ENCODE measurements around the gene NPAS3. TPM values are rescaled to one million over a fixed set of nuclear protein-coding genes. Genes with fewer than 3 reads are reported as not detected.

Gene NPAS3
- total and polyA plus RNA-seq, 2 of the 8 experiments (the other 6 are each of a cell fraction or from before 2014, with no cell fraction given), result 0.11 to 0.60 TPM

DNA sequence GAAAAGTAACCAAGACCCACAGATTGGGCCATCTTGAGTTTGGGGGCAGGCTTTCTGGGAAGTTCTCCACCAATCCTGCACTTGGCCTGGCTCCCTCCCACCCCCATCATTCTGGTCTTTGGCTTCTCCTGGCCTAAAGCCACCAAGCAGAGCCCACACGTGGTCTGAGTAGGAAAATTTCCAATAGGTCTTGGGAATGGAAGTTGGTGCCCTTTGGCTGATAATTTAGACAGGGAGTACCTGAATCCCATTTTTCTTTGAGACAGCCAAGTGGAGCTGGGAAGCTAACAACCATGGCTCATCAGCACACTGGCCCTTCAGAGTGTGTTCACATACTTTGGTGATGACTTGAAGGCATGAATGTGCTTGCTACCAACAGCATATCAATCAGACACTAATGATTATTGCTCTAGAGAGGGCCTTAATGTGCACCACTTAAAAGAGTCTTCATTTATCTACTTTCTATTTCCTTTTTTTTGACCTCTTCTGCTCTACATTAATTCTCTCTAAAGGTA lies 856.2 kb downstream of the NPAS3 start:
- ChIA-PET CTCF (ENCODE audit: partially characterized antibody) (interaction anchor here (0.5 to 3.3 kb wide), 6 partner anchors 190 to 1607 kb away, joined by 3 to 18 read pairs (median 3); no protein-coding TSS in a partner anchor), POLR2A (ENCODE audit: partially characterized antibody) (no interaction called here)
- Histone ChIP-seq H2BK5ac (ENCODE audit: low read depth, low read length) (no peak overlapping the region), H2AFZ (ENCODE audit: low read length) (no peak overlapping the region), H2BK15ac (ENCODE audit: low read length) (no peak overlapping the region), H3K27ac (ENCODE audit: low read depth, low read length) (no peak overlapping the region), H3K79me2 (ENCODE audit: control insufficient read depth in 1 of 2, insufficient read depth in 2 of 2, low read length in 2 of 2) (no peaks in the 10 kb centered on the region), H4K20me1 (replicated peaks in 1 of 2; ENCODE audit: control insufficient read depth in 1 of 2, insufficient read depth in 2 of 2, low read length in 2 of 2) (no peaks in the 10 kb centered on the region), H3K9ac (replicated peaks in 1 of 4; ENCODE audit: extremely low read depth in 1 of 4, low read depth in 3 of 4, low read length in 3 of 4) (no peak overlapping the region), H3K36me3 (ENCODE audit: control insufficient read depth in 2 of 4, insufficient read depth in 4 of 4, low read length in 3 of 4) (no peaks in the 10 kb centered on the region), H3K4me2 (ENCODE audit: insufficient read depth in 1 of 2, low read depth in 2 of 2, low read length in 2 of 2) (no peak overlapping the region), H3K79me1 (ENCODE audit: low read depth, low read length) (no peaks in the 10 kb centered on the region), H4K5ac (ENCODE audit: insufficient read length, low read depth, low read length) (no peak overlapping the region), H3K27me3 (replicated peaks in 1 of 4; ENCODE audit: control insufficient read depth in 3 of 4, extremely low read depth in 1 of 4, insufficient read depth in 3 of 4, low read length in 3 of 4) (no peaks in the 10 kb centered on the region), H3K18ac (ENCODE audit: extremely low read depth, low read length) (no peak overlapping the region), H4K8ac (ENCODE audit: extremely low read depth, insufficient read depth, low read length) (no peak overlapping the region), H3K9me3 (ENCODE audit: insufficient read depth in 2 of 2, low read depth in 1 of 2, low read length in 1 of 2) (no peaks in the 10 kb centered on the region), H3K23me2 (ENCODE audit: low read depth, low read length) (no peaks in the 10 kb centered on the region), H4K91ac (replicated peaks; ENCODE audit: insufficient read length, low read length) (no peak overlapping the region), H2BK12ac (ENCODE audit: low read depth, low read length) (no peak overlapping the region), H3K4me1 (replicated peaks in 1 of 4; ENCODE audit: control insufficient read depth in 3 of 4, insufficient read depth in 4 of 4, low read length in 3 of 4) (no peaks in the 10 kb centered on the region; a peak in 1 of 7 replicates), H3K4ac (replicated peaks; ENCODE audit: insufficient read length, low read depth, low read length) (no peak overlapping the region), H2BK20ac (ENCODE audit: low read length) (no peak overlapping the region), H3K14ac (ENCODE audit: insufficient read length) (no peak overlapping the region), H3K23ac (ENCODE audit: insufficient read length) (no peak overlapping the region), H2AK5ac (ENCODE audit: low read depth, low read length) (no peak overlapping the region), H3K56ac (replicated peaks; ENCODE audit: insufficient read length, low read depth, low read length) (no peak overlapping the region), H3K4me3 (ENCODE audit: extremely low read depth in 1 of 4, insufficient read depth in 2 of 4, low read depth in 3 of 4, low read length in 4 of 4) (no peak overlapping the region), H2BK120ac (replicated peaks; ENCODE audit: low read depth, low read length) (no peak overlapping the region)
- no peak for FAIRE-seq
- TF ChIP-seq CEBPB (IDR thresholded peaks at IDR 0.05; ENCODE audit: low read depth, low read length), result no peak
- TF ChIP-seq BACH1 (IDR thresholded peaks at IDR 0.05; ENCODE audit: low read length), result no peak
- TF ChIP-seq CHD1 (IDR thresholded peaks at IDR 0.05; ENCODE audit: low read depth, low read length), result no peak
- TF ChIP-seq KDM1A (IDR thresholded peaks at IDR 0.05; ENCODE audit: borderline replicate concordance, low read length), result no peak
- TF ChIP-seq PHF8 (conservative IDR thresholded peaks at IDR 0.05; ENCODE audit: low read depth, low read length), result no peak
- TF ChIP-seq ASH2L (IDR thresholded peaks at IDR 0.05; ENCODE audit: low read length), result no peak
- no peak for TF ChIP-seq TAF1 (IDR thresholded peaks at IDR 0.05; ENCODE audit: low read depth, low read length)
- TF ChIP-seq SP2 (IDR thresholded peaks at IDR 0.05; ENCODE audit: low read length), result no peak
- no peak for TF ChIP-seq SRF (IDR thresholded peaks at IDR 0.05; ENCODE audit: low read depth, low read length)
- TF ChIP-seq TCF12 (IDR thresholded peaks at IDR 0.05; ENCODE audit: low read depth, low read length), result no peak
- no peak for TF ChIP-seq JUN (IDR thresholded peaks at IDR 0.05; ENCODE audit: low read depth, low read length)
- no peak for DNase-seq (ENCODE audit: low read depth in 1 of 2, low spot score in 2 of 2)
- WGBS, 2 experiments (ENCODE audit: extremely low coverage in 1 of 2, insufficient coverage in 1 of 2, insufficient read length in 1 of 2, insufficient replicate concordance in 2 of 2, low coverage in 1 of 2, low lambda C conversion rate in 2 of 2, missing lambda C conversion rate in 1 of 2), result 94% methylated on average over 1 of the region's 1 CpG; no CpG with 5 or more reads in 1 of the 2 experiments

Measured in H1 (cell line).